Lung (tissue), 12 donors: ENCODE measurements around the gene PIAS2. TPM values are rescaled to one million over a fixed set of nuclear protein-coding genes. Genes with fewer than 3 reads are reported as not detected.
A peak's percentile ranks its signal among the peaks of the same experiment; 100 is the strongest.

Experiments
- ATAC-seq: fragments of 200-7000 bp; cut with Tn5 transposase; one replicate; pipeline ENCODE4 v1.9.1; 2020; ENCODE audit warnings: moderate number of reproducible peaks; ENCODE audit not compliant: insufficient read depth, low FRiP score
- DNase-seq, 3 donors: peaks; one replicate each; pipeline ENCODE4 v3.0.0-alpha.2; 2013 to 2017
- H3K27ac ChIP-seq, 2 donors: one replicate each; pipeline ENCODE4 v1.5.1; 2013; ENCODE audit warnings: mild to moderate bottlenecking in 2 of 2, moderate library complexity in 2 of 2, control low read depth in 1 of 2, inconsistent platforms in 1 of 2, low read depth in 1 of 2, low read length in 1 of 2
- H3K27me3 ChIP-seq, 3 donors: one replicate each; pipeline ENCODE4 v1.5.1; 2013; ENCODE audit warnings: low read length in 2 of 3; ENCODE audit not compliant: control insufficient read depth in 3 of 3, insufficient read depth in 3 of 3
- H3K36me3 ChIP-seq, 4 donors: one replicate each; pipeline ENCODE4 v1.5.1; 2013; ENCODE audit warnings: low read length in 4 of 4, mild to moderate bottlenecking in 1 of 4, moderate library complexity in 1 of 4; ENCODE audit not compliant: control insufficient read depth in 4 of 4, insufficient read depth in 4 of 4
- H3K4me1 ChIP-seq, 5 donors: one replicate each; pipeline ENCODE4 v1.5.1; 2013; ENCODE audit warnings: low read length in 5 of 5, mild to moderate bottlenecking in 2 of 5, moderate library complexity in 1 of 5; ENCODE audit not compliant: control insufficient read depth in 5 of 5, insufficient read depth in 5 of 5
- H3K4me3 ChIP-seq: one replicate; pipeline ENCODE4 v1.5.1; 2013; ENCODE audit warnings: mild to moderate bottlenecking, control low read depth, moderate library complexity
- H3K9ac ChIP-seq, 2 donors: one replicate each; pipeline ENCODE4 v1.5.1; 2013; ENCODE audit warnings: low read length in 2 of 2, control low read depth in 1 of 2; ENCODE audit not compliant: insufficient read depth in 1 of 2
- H3K9me3 ChIP-seq, 4 donors: one replicate each; pipeline ENCODE4 v1.5.1; 2013; ENCODE audit warnings: low read length in 3 of 4, mild to moderate bottlenecking in 1 of 4, moderate library complexity in 1 of 4; ENCODE audit not compliant: control insufficient read depth in 4 of 4, insufficient read depth in 3 of 4
- WGBS, 2 donors: extraction: QIAGEN DNeasy Blood & Tissue Kit; methylation state at CpG; one replicate each; pipeline ENCODE4 v1.1.7; 2013; 5-methylcytosine and 5-hydroxymethylcytosine counted together
- polyA plus RNA-seq, 2 donors: library from polyadenylated mRNA; stranded (reverse); fragments of 200-250 nt; gene quantifications; one replicate each; pipeline ENCODE4 v1.2.1, GENCODE V29; 2013
- total RNA-seq, 2 donors: library from RNA; depleted of rRNA in 1 of 2; stranded (reverse); fragments of >200 nt in 1 of 2; gene quantifications; one replicate each; pipeline ENCODE4 v1.2.1, GENCODE V29; 2014 to 2021
- TF ChIP-seq, protein P1 (sequence below): IDR thresholded peaks from 2 replicates; pipeline ENCODE4 v1.5.1; 2012; ENCODE audit warnings: mild to moderate bottlenecking; ENCODE audit errors: control extremely low read depth, extremely low read depth
- donor health status: control.
- donor health status: control.
- donor health status: Bipolar disorder and iron deficiency.
- donor health status: healthy.
- donor health status: DM: yes; HTN: yes; CAD: no.

PIAS2 gene
- total and polyA plus RNA-seq, 4 donors, result 4.2 to 47.6 (median 18.0) TPM

- DNase-seq, result peak; percentile 90 to 91 (median 90)
- no peaks in the 10 kb centered on the region for H3K27me3 ChIP-seq
- WGBS, 2 donors, result 0 to 1% methylated on average over 32 of the region's 32 CpGs
- no peaks in the 10 kb centered on the region for H3K36me3 ChIP-seq
- peaks cover 0 to 4% (median 0%) of the 10 kb centered on the region in 5 donors for H3K4me1 ChIP-seq
- H3K4me3 ChIP-seq, result peak overlapping the region; percentile 36
- peak overlapping the region; percentile 4 to 63 for H3K9ac ChIP-seq
- H3K27ac ChIP-seq, result no peak overlapping the region
- TF ChIP-seq, protein P1, sequence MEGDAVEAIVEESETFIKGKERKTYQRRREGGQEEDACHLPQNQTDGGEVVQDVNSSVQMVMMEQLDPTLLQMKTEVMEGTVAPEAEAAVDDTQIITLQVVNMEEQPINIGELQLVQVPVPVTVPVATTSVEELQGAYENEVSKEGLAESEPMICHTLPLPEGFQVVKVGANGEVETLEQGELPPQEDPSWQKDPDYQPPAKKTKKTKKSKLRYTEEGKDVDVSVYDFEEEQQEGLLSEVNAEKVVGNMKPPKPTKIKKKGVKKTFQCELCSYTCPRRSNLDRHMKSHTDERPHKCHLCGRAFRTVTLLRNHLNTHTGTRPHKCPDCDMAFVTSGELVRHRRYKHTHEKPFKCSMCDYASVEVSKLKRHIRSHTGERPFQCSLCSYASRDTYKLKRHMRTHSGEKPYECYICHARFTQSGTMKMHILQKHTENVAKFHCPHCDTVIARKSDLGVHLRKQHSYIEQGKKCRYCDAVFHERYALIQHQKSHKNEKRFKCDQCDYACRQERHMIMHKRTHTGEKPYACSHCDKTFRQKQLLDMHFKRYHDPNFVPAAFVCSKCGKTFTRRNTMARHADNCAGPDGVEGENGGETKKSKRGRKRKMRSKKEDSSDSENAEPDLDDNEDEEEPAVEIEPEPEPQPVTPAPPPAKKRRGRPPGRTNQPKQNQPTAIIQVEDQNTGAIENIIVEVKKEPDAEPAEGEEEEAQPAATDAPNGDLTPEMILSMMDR, result no peak
- peak; percentile 87 for ATAC-seq
- H3K9me3 ChIP-seq, result peaks cover 0 to 2% (median 0%) of the 10 kb centered on the region in 4 donors
These were observed 29.5 kb upstream of the PIAS2 start for GRCh38 chr18:46946656-46947282.

- no peak overlapping the region for H3K4me3 ChIP-seq
- H3K27ac ChIP-seq, result no peak overlapping the region
- no peaks in the 10 kb centered on the region for H3K27me3 ChIP-seq
- DNase-seq (no peak), ATAC-seq (no peak)
- H3K4me1 ChIP-seq, result peaks cover 0 to 5% (median 0%) of the 10 kb centered on the region in 5 donors
- no peaks in the 10 kb centered on the region for H3K36me3 ChIP-seq
- peaks cover 0 to 2% (median 0%) of the 10 kb centered on the region in 4 donors for H3K9me3 ChIP-seq
- TF ChIP-seq, protein P1, result no peak
- 89 to 96% methylated on average over 2 of the region's 2 CpGs for WGBS, 2 donors
- no peak overlapping the region for H3K9ac ChIP-seq
These were observed 25.3 kb upstream of the PIAS2 start for GRCh38 chr18:46942646-46943045.

DNA sequence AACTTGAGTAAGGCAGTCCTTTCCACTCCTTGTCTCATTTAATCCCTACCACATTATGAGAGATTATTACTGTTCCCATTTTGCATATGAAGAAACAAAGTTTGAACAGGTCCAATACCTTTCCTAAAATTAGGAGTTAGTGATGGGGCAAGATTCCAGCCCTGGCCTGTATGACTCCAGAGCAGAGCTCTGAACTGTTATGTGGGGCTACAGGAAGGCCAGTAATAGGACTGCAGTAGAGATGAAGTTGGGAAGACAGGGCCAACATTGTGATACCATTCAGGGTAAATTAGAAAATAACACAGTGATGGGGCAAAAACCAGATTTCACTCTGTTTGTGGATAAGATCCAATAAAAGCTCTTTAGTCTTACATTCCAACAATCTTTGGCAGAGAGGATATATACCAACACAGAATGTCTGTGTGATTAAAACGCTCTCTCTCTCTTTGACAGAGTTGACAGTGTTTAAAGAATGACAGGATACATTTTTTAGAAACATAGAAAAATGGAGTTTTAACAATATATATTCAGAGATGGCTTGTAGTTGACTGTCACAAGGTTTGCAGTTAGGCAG, 22.8 kb upstream of the PIAS2 start:
- DNase-seq, result no peak
- Histone ChIP-seq H3K9ac (no peak overlapping the region), H3K9me3 (no peaks in the 10 kb centered on the region), H3K4me3 (no peak overlapping the region), H3K27me3 (no peaks in the 10 kb centered on the region), H3K36me3 (no peaks in the 10 kb centered on the region), H3K27ac (peak overlapping the region in 1 of 2 donors; percentile 11), H3K4me1 (peaks cover 0 to 5% (median 0%) of the 10 kb centered on the region in 5 donors)
- WGBS, 2 donors, result 59 to 69% methylated on average over 1 of the region's 1 CpG
- ATAC-seq, result no peak
- TF ChIP-seq, protein P1, result no peak
